MCF 10A (cell line): ENCODE results near the gene CYP21A2. TPM values are rescaled to one million over a fixed set of nuclear protein-coding genes. Genes with fewer than 3 reads are reported as not detected.
"Not testable (repeated sequence)": the region's sequence is repeated elsewhere in the genome, so short reads cannot be mapped to it uniquely, and the experiment has no call there.

Experiments
- Bru-seq: library from RNA; stranded (reverse); fragments of 400-500 nt; gene quantifications from one replicate; lab custom pipeline; 2021; lab: Mats Ljungman, UMichigan
- BruChase-seq, 2 experiments: library from RNA; stranded (reverse); fragments of 400-500 nt; gene quantifications; one replicate each; lab custom pipeline; 2021; lab: Mats Ljungman, UMichigan
- BruUV-seq: library from RNA; stranded (reverse); fragments of 400-500 nt; replicated peaks from 2 replicates; lab custom pipeline; 2021; lab: Mats Ljungman, UMichigan
- CTCF ChIA-PET: fragments of 300-600 bp; sonication (Branson Sonifier 250); formaldehyde crosslinking; extraction: SDS; loops from one replicate; lab custom pipeline; 2021; ENCODE audit warnings: antibody characterized with exemption, inconsistent platforms; lab: Yijun Ruan, JAX
- POLR2A ChIA-PET: fragments of 300-600, 350-650 bp; sonication (Branson Sonifier 250); formaldehyde crosslinking; extraction: SDS; loops from one replicate; lab custom pipeline; 2020; ENCODE audit warnings: antibody characterized with exemption, inconsistent platforms; lab: Yijun Ruan, JAX
- DNase-seq: peaks from one replicate; pipeline ENCODE4 v3.0.0-alpha.2; 2018; ENCODE audit not compliant: unreplicated experiment
- H3K27ac Mint-ChIP-seq: one replicate; pipeline ENCODE4 v1.8.0; 2022; ENCODE audit warnings: mild to moderate bottlenecking, low read depth, mixed read lengths; ENCODE audit not compliant: unreplicated experiment
- H3K27me3 Mint-ChIP-seq: one replicate; pipeline ENCODE4 v1.8.0; 2022; ENCODE audit warnings: mixed read lengths; ENCODE audit not compliant: insufficient read depth, unreplicated experiment
- H3K36me3 Mint-ChIP-seq: one replicate; pipeline ENCODE4 v1.8.0; 2022; ENCODE audit warnings: mild to moderate bottlenecking, moderate library complexity, mixed read lengths; ENCODE audit not compliant: insufficient read depth, unreplicated experiment
- H3K4me1 Mint-ChIP-seq: one replicate; pipeline ENCODE4 v1.8.0; 2022; ENCODE audit warnings: mixed read lengths; ENCODE audit not compliant: insufficient read depth, unreplicated experiment
- H3K4me3 Mint-ChIP-seq: one replicate; pipeline ENCODE4 v1.8.0; 2022; ENCODE audit warnings: mild to moderate bottlenecking, moderate library complexity, mixed read lengths; ENCODE audit not compliant: unreplicated experiment
- H3K9me3 Mint-ChIP-seq: one replicate; pipeline ENCODE4 v1.8.0; 2022; ENCODE audit warnings: mixed read lengths; ENCODE audit not compliant: unreplicated experiment
- intact Hi-C: fragments of 100-400 bp; cut with micrococcal nuclease; formaldehyde crosslinking; loops from 2 replicates; pipeline ENCODE4 v1.14.1; 2022
- long read RNA-seq: library from polyadenylated mRNA; stranded (forward); transcript quantifications from one replicate; pipeline ENCODE4 v2.0.0, GENCODE V29; 2022
- total RNA-seq: library from RNA; stranded (reverse); gene quantifications from 2 replicates; pipeline ENCODE4 v1.2.3, GENCODE V29; 2022

CYP21A2 gene
- total RNA-seq (0.33 and 0.88 TPM in 2 replicates), Bru-seq, nascent RNA (percentile 13 among the genes with signal in this experiment), BruChase-seq, experiment 1, labeled RNA remaining after a 6-hour chase (percentile 37 among the genes with signal in this experiment), BruChase-seq, experiment 2, labeled RNA remaining after a 2-hour chase (percentile 22 among the genes with signal in this experiment)
- long read RNA-seq, result 0 reads

DNA sequence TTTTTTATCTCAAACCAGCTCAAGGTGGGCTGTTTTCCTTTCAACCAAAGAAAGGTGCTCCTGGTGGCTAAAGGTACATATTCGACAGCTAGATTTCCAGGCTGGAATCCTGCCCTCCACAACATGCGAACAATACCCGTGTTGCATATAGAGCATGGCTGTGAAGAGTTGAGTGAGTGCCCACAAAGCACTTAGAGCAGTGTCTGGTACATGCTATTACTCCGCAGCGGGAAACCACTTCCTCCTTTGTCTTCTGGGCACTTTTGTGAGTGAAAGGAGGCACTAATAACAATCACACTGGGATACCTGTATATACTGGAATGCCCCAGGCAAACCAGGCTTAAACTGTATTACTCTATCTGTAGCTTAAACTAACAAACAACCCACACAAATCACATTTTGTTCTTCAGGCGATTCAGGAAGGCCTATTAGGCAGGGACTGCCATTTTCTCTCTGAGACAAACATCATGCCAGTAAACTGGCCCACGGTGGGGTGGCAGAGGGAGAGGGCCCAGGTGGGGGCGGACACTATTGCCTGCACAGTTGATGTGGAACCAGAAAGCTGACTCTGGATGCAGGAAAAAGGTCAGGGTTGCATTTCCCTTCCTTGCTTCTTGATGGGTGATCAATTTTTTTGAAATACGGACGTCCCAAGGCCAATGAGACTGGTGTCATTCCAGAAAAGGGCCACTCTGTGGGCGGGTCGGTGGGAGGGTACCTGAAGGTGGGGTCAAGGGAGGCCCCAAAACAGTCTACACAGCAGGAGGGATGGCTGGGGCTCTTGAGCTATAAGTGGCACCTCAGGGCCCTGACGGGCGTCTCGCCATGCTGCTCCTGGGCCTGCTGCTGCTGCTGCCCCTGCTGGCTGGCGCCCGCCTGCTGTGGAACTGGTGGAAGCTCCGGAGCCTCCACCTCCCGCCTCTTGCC is at the start of gene CYP21A2:
Gene CYP21A2, plus strand, starts transcription at position 818 of the 927 bp plus-strand sequence. Its CDS starts 8 bp downstream, at position 826.
- H3K36me3 Mint-ChIP-seq, H3K9me3 Mint-ChIP-seq, H3K27me3 Mint-ChIP-seq, intact Hi-C loops, BruUV-seq, H3K27ac Mint-ChIP-seq, DNase-seq, H3K4me1 Mint-ChIP-seq, H3K4me3 Mint-ChIP-seq: not testable (repeated sequence)
- CTCF ChIA-PET, result interaction anchor here (0.6 kb wide), 1 partner anchor 316 kb away, joined by 3 read pairs; no protein-coding TSS in a partner anchor
- POLR2A ChIA-PET, result interaction anchor here (0.6 kb wide), 1 partner anchor 8 kb away, joined by 3 read pairs; no protein-coding TSS in a partner anchor

DNA sequence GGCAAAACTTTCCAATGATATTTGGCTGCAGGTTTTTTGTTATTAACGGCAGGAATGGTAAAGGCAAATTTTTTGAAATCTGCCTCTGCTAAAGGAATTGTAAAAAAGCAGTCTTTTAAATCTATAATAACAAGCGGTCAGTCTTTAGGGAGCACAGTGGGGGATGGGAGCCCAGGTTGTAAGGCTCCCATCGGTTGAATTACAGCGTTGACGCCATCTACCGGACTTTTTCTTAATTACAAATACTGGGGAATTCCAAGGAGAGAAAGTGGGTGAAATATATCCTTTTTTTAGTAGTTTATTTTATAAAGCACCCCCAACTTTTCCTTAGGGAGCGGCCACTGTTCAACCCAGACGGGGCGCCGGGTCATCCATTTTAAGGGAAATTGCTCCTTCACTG is 48.9 kb upstream of the CYP21A2 start:
- H3K9me3 Mint-ChIP-seq, H3K27ac Mint-ChIP-seq, H3K4me3 Mint-ChIP-seq, DNase-seq, intact Hi-C loops, CTCF ChIA-PET, H3K27me3 Mint-ChIP-seq, BruUV-seq, POLR2A ChIA-PET, H3K4me1 Mint-ChIP-seq, H3K36me3 Mint-ChIP-seq: not testable (repeated sequence)

- H3K9me3 Mint-ChIP-seq, H3K4me1 Mint-ChIP-seq, BruUV-seq, CTCF ChIA-PET, H3K27ac Mint-ChIP-seq, DNase-seq, H3K4me3 Mint-ChIP-seq, H3K36me3 Mint-ChIP-seq, intact Hi-C loops, POLR2A ChIA-PET, H3K27me3 Mint-ChIP-seq: not testable (repeated sequence)
Observed at GRCh38 chr6:31994421-31994820, 43.8 kb upstream of the CYP21A2 start.

DNA sequence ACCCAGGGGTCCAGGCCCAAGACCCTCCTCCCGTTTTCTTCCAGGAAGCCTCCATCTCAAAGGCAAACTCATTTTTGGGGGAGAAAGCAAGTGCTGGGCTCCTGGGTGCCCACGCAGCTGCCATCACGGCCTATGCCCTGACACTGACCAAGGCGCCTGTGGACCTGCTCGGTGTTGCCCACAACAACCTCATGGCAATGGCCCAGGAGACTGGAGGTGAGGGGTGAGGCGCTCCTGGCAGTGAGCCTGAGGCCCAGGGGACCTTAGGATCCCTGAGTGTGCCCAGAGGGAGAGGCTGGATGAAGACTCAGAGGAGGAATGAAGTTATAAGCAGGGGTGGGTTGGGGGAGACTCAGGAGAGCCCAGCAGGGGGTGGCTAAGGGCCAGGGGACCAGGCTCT is 41.8 kb upstream of the CYP21A2 start:
- intact Hi-C loops, H3K9me3 Mint-ChIP-seq, POLR2A ChIA-PET, CTCF ChIA-PET, DNase-seq, BruUV-seq, H3K4me1 Mint-ChIP-seq, H3K4me3 Mint-ChIP-seq, H3K36me3 Mint-ChIP-seq, H3K27ac Mint-ChIP-seq, H3K27me3 Mint-ChIP-seq: not testable (repeated sequence)

DNA sequence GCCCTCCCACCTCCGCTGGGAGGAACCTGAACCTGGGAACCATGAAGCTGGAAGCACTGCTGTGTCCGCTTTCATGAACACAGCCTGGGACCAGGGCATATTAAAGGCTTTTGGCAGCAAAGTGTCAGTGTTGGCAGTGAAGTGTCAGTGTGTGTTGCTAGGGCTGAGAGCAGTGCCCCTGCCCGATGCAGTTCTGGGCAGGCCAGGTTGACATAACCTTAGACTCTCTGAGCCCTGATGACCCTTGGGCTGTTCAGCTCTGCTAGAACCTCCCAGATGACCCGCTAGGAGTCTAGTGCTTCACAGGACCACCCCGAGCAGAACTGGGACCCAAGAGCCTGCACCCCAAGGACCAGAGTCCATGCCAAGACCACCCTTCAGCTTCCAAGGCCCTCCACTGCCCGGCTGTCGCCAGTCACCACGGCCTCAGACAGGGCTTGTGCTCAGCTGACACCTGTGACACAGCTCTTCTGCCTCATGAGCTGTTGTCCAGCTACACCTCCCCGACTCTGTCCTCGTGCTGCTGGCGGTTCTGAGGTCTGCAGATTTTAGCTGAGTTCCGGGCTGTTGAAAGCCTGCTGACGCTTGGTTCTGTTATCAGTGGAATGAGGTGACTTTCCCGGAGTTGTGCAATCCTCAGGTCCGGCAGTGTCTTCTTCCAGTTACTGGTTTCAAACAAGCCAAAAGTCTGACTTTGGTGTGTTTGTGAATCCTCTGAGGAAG is 35.5 kb upstream of the CYP21A2 start:
- H3K27ac Mint-ChIP-seq, H3K4me3 Mint-ChIP-seq, H3K4me1 Mint-ChIP-seq, H3K36me3 Mint-ChIP-seq, H3K9me3 Mint-ChIP-seq, CTCF ChIA-PET, H3K27me3 Mint-ChIP-seq, DNase-seq, intact Hi-C loops, BruUV-seq, POLR2A ChIA-PET: not testable (repeated sequence)

- BruUV-seq, CTCF ChIA-PET, H3K27me3 Mint-ChIP-seq, H3K27ac Mint-ChIP-seq, H3K4me1 Mint-ChIP-seq, H3K36me3 Mint-ChIP-seq, intact Hi-C loops, H3K9me3 Mint-ChIP-seq, POLR2A ChIA-PET, DNase-seq, H3K4me3 Mint-ChIP-seq: not testable (repeated sequence)
Observed at GRCh38 chr6:32003301-32003700, 34.9 kb upstream of the CYP21A2 start.

DNA sequence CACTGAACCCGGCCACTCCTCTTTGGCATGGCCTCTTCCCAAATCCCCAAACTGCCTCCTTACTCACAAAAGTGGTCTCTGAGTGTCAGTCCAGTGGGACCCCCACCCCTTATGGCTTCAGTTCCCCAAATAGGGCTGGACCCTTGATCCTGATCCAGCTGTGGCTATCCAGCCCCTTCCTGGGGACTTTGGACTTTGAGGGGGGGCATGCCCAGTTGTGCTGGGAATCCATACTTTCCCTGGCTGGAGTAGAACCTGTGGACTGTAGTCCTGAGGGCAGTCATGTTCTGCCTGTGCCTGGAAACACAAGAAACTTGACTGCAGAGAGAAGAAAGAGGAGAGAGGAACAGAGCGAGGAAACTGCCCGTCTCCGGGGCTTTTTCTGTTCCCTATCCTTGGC is 33.8 kb upstream of the CYP21A2 start:
- BruUV-seq, H3K27ac Mint-ChIP-seq, intact Hi-C loops, H3K4me1 Mint-ChIP-seq, CTCF ChIA-PET, H3K36me3 Mint-ChIP-seq, H3K9me3 Mint-ChIP-seq, H3K27me3 Mint-ChIP-seq, DNase-seq, POLR2A ChIA-PET, H3K4me3 Mint-ChIP-seq: not testable (repeated sequence)

- H3K4me3 Mint-ChIP-seq, H3K27ac Mint-ChIP-seq, BruUV-seq, CTCF ChIA-PET, POLR2A ChIA-PET, H3K9me3 Mint-ChIP-seq, H3K4me1 Mint-ChIP-seq, H3K27me3 Mint-ChIP-seq, H3K36me3 Mint-ChIP-seq, intact Hi-C loops, DNase-seq: not testable (repeated sequence)
Observed at GRCh38 chr6:32004864-32005537, 33.2 kb upstream of the CYP21A2 start.
